Endothelial cell of umbilical vein (primary cell): ENCODE measurements around the gene HK1. TPM values are rescaled to one million over a fixed set of nuclear protein-coding genes. Genes with fewer than 3 reads are reported as not detected.

ENCODE experiments used
- BruUV-seq: library from RNA; stranded (reverse); fragments of 400-500 nt; replicated peaks from 2 replicates; lab custom pipeline; 2021; lab: Mats Ljungman, UMichigan
- CTCF ChIA-PET: fragments of 300-600, 350-600 bp; sonication (Branson Sonifier 250); formaldehyde crosslinking; loops from one replicate; lab custom pipeline; 2021; ENCODE audit warnings: antibody characterized with exemption, inconsistent platforms; lab: Charles Lee
- POLR2A ChIA-PET: fragments of 300-600, 350-600 bp; sonication (Branson Sonifier 250); formaldehyde crosslinking; loops from one replicate; lab custom pipeline; 2021; ENCODE audit warnings: antibody characterized with exemption, inconsistent platforms; lab: Charles Lee
- DNase-seq: peaks from one replicate; pipeline ENCODE4 v3.0.0-alpha.2; 2011; ENCODE audit warnings: low read depth, low spot score
- FAIRE-seq: peaks from 2 replicates; lab custom pipeline; 2011; peaks lifted over from hg19 to GRCh38; lab: Jason Lieb, UNC
- H2AFZ ChIP-seq: 2 replicates; pipeline ENCODE4 v1.6.0; 2012; ENCODE audit warnings: low read depth, low read length, control low read depth, inconsistent platforms
- H3K27ac ChIP-seq: 2 replicates; pipeline ENCODE4 v1.5.1; 2011; ENCODE audit warnings: low read depth, mild to moderate bottlenecking, control low read depth, low read length, moderate library complexity; ENCODE audit not compliant: insufficient read depth
- H3K27me3 ChIP-seq, 2 experiments: 2 replicates each; pipeline versions ENCODE4 v1.6.0 to v1.6.1; 2011; ENCODE audit warnings: low read length in 2 of 2, mixed read lengths in 1 of 2; ENCODE audit not compliant: control insufficient read depth in 2 of 2, insufficient read depth in 2 of 2
- H3K36me3 ChIP-seq, 2 experiments: 2 replicates in 1 of 2; 3 replicates in 1 of 2; pipeline ENCODE4 v1.5.1; 2011; ENCODE audit warnings: low read length in 2 of 2, mild to moderate bottlenecking in 1 of 2, moderate library complexity in 1 of 2; ENCODE audit not compliant: control insufficient read depth in 2 of 2, insufficient read depth in 2 of 2; ENCODE audit errors: extremely low read depth in 1 of 2
- H3K4me1 ChIP-seq: 3 replicates; pipeline ENCODE4 v1.5.1; 2011; ENCODE audit warnings: mild to moderate bottlenecking, low read length; ENCODE audit not compliant: control insufficient read depth, insufficient read depth; ENCODE audit errors: extremely low read depth
- H3K4me2 ChIP-seq: 2 replicates; pipeline ENCODE4 v1.6.1; 2011; ENCODE audit warnings: low read length, control low read depth, mixed read lengths; ENCODE audit not compliant: insufficient read depth
- H3K4me3 ChIP-seq, 3 experiments: fragments of 200-600 bp in 1 of 3; sonication (generic), shearing (Covaris generic) in 1 of 3; replicated peaks in 1 of 3; 2 replicates each; pipeline ENCODE4 v1.5.1; 2011 to 2016; ENCODE audit warnings: control low read depth in 3 of 3, low read length in 3 of 3, mild to moderate bottlenecking in 2 of 3, inconsistent platforms in 1 of 3, low read depth in 1 of 3, moderate library complexity in 1 of 3; ENCODE audit not compliant: insufficient read depth in 1 of 3
- H3K79me2 ChIP-seq: 2 replicates; pipeline ENCODE4 v1.6.0; 2012; ENCODE audit warnings: low read length, inconsistent platforms; ENCODE audit not compliant: control insufficient read depth, insufficient read depth
- H3K9ac ChIP-seq: replicated peaks from 2 replicates; pipeline ENCODE3; 2011; ENCODE audit warnings: low read length, control low read depth; ENCODE audit not compliant: insufficient read depth; ENCODE audit errors: extremely low read depth
- H3K9me1 ChIP-seq: replicated peaks from 3 replicates; pipeline ENCODE4 v1.6.0; 2011; ENCODE audit warnings: mild to moderate bottlenecking, low read length; ENCODE audit not compliant: control insufficient read depth, insufficient read depth; ENCODE audit errors: extremely low read depth
- H3K9me3 ChIP-seq: replicated peaks from 2 replicates; pipeline ENCODE4 v1.5.1; 2012; ENCODE audit warnings: low read length, inconsistent platforms; ENCODE audit not compliant: control insufficient read depth, insufficient read depth
- H4K20me1 ChIP-seq: replicated peaks from 2 replicates; pipeline ENCODE3; 2011; ENCODE audit warnings: mild to moderate bottlenecking, low read length; ENCODE audit not compliant: control insufficient read depth, insufficient read depth; ENCODE audit errors: extremely low read depth
- EZH2 ChIP-seq: IDR thresholded peaks from 2 replicates; pipeline ENCODE4 v1.6.1; 2012; ENCODE audit warnings: borderline replicate concordance, low read depth, mild to moderate bottlenecking, moderate library complexity, low read length, inconsistent platforms; ENCODE audit not compliant: severe bottlenecking
- FOS ChIP-seq: IDR thresholded peaks from 2 replicates; pipeline ENCODE4 v1.6.1; 2011; ENCODE audit warnings: mild to moderate bottlenecking, low read length, moderate library complexity, borderline replicate concordance; ENCODE audit not compliant: insufficient read depth
- GATA2 ChIP-seq: IDR thresholded peaks from 2 replicates; pipeline ENCODE4 v1.7.0; 2011; ENCODE audit warnings: low read depth, mild to moderate bottlenecking, moderate library complexity, mixed read lengths, low read length; ENCODE audit not compliant: insufficient read length, insufficient read depth
- JUN ChIP-seq: IDR thresholded peaks from 2 replicates; pipeline ENCODE4 v1.6.1; 2011; ENCODE audit warnings: borderline replicate concordance, low read depth; ENCODE audit not compliant: insufficient read length, insufficient read depth
- MYC ChIP-seq: IDR thresholded peaks from one replicate; pipeline ENCODE4 v1.6.1; 2011; ENCODE audit warnings: mild to moderate bottlenecking, low read depth, low read length
- POLR2A ChIP-seq: IDR thresholded peaks from 2 replicates; pipeline ENCODE4 v1.6.1; 2012; ENCODE audit warnings: low read depth, mild to moderate bottlenecking, control low read depth, low read length
- POLR2AphosphoS5 ChIP-seq: IDR thresholded peaks from 2 replicates; pipeline ENCODE4 v1.6.1; 2012; ENCODE audit warnings: low read depth, mild to moderate bottlenecking, control low read depth, low read length, moderate library complexity; ENCODE audit not compliant: insufficient read depth
- dilution Hi-C: fragments of 300-500 bp; cut with MboI; formaldehyde crosslinking; loops from one replicate; pipeline ENCODE4 v1.15.0; 2019; ENCODE audit warnings: low sequenced_read_pairs; ENCODE audit not compliant: extremely low pct_ligation_motif_present
- intact Hi-C: fragments of 100-400 bp; cut with micrococcal nuclease; formaldehyde crosslinking; loops from one replicate; pipeline ENCODE4 v1.10.0; 2022
- polyA plus RNA-seq, 4 experiments: library from polyadenylated mRNA; depleted of rRNA in 3 of 4; stranded (reverse) in 3 of 4; unstranded in 1 of 4; fragments of >200 nt; gene quantifications; 2 replicates each; pipeline versions ENCODE4 v1.2.1 to v1.2.3, GENCODE V29; 2011 to 2012; ENCODE audit warnings: missing spikeins in 1 of 4
- total RNA-seq: library from RNA; stranded (reverse); gene quantifications from 2 replicates; pipeline ENCODE4 v1.2.3, GENCODE V29; 2021
- TF ChIP-seq, protein P1 (sequence below): IDR thresholded peaks from 2 replicates; pipeline ENCODE4 v1.6.1; 2011; ENCODE audit not compliant: insufficient read depth, insufficient read length
- TF ChIP-seq, protein P2 (sequence below), 2 donors: IDR thresholded peaks; 1 replicate in 1 of 2; 2 replicates in 1 of 2; pipeline ENCODE4 v1.5.1; 2011; ENCODE audit warnings: low read length in 2 of 2, mild to moderate bottlenecking in 2 of 2, moderate library complexity in 2 of 2, control low read depth in 1 of 2, inconsistent platforms in 1 of 2, low read depth in 1 of 2; ENCODE audit not compliant: insufficient read depth in 1 of 2; ENCODE audit errors: extremely low read depth in 1 of 2

Gene HK1
- total and polyA plus RNA-seq, 2 donors (not counting 3 experiments of a cell fraction or from before 2014, with no cell fraction given) = 50.8 to 121 TPM

DNA sequence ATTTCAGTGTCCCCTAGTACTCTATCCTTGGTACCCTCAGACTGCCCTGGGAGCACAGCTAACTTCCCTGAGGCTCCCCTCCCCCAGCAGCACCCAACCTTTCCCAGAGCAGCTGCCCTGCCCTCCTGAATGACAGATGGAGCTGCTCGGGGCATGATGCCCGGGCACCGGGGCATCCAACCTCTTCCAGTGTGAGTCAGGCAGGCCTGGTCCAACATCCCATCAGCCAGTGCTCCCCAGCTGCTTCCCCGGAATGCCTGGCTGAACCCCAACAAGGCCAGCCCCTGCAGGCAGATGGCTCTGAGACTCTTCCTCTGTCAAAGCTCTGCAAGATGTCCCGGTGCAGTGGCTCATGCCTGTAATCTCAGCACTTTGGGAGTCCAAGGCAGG, 161.0 kb downstream of the HK1 start:
- H3K4me1 ChIP-seq = peaks cover 3% of the 10 kb centered on the region

More for the DNA sequence above, 161.0 kb downstream of the HK1 start:
- Histone ChIP-seq H3K79me2 (no peaks in the 10 kb centered on the region), H3K9ac (no peak overlapping the region), H3K9me3 (no peaks in the 10 kb centered on the region), H3K36me3 (no peaks in the 10 kb centered on the region), H4K20me1 (no peaks in the 10 kb centered on the region), H3K9me1 (no peaks in the 10 kb centered on the region), H3K27ac (no peak overlapping the region), H3K27me3 (no peaks in the 10 kb centered on the region), H2AFZ (no peak overlapping the region), H3K4me2 (no peak overlapping the region), H3K4me3 (no peak overlapping the region)
- BruUV-seq = no TSS peak
- FAIRE-seq (no peak), DNase-seq (no peak)
- dilution Hi-C loops = no loop called here
- TF ChIP-seq POLR2A = no peak
- TF ChIP-seq FOS = no peak
- no peak for TF ChIP-seq JUN
- TF ChIP-seq MYC = no peak
- TF ChIP-seq, protein P1, sequence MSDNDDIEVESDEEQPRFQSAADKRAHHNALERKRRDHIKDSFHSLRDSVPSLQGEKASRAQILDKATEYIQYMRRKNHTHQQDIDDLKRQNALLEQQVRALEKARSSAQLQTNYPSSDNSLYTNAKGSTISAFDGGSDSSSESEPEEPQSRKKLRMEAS = no peak
- TF ChIP-seq GATA2 = no peak
- TF ChIP-seq, protein P2, sequence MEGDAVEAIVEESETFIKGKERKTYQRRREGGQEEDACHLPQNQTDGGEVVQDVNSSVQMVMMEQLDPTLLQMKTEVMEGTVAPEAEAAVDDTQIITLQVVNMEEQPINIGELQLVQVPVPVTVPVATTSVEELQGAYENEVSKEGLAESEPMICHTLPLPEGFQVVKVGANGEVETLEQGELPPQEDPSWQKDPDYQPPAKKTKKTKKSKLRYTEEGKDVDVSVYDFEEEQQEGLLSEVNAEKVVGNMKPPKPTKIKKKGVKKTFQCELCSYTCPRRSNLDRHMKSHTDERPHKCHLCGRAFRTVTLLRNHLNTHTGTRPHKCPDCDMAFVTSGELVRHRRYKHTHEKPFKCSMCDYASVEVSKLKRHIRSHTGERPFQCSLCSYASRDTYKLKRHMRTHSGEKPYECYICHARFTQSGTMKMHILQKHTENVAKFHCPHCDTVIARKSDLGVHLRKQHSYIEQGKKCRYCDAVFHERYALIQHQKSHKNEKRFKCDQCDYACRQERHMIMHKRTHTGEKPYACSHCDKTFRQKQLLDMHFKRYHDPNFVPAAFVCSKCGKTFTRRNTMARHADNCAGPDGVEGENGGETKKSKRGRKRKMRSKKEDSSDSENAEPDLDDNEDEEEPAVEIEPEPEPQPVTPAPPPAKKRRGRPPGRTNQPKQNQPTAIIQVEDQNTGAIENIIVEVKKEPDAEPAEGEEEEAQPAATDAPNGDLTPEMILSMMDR (IDR thresholded peaks at IDR 0.05; ENCODE audit: extremely low read depth in 1 of 2, insufficient read depth in 1 of 2, low read depth in 1 of 2, low read length in 2 of 2) = no peak
- TF ChIP-seq EZH2 = no peak
- no peak for TF ChIP-seq POLR2AphosphoS5
- ChIA-PET POLR2A (no interaction called here), CTCF (interaction anchor here (1.1 kb wide), 1 partner anchor 47 kb away, joined by 4 read pairs; no protein-coding TSS in a partner anchor)
- intact Hi-C loops = no loop called here
